ENCODE results near the gene COMP. TPM values are rescaled to one million over a fixed set of nuclear protein-coding genes. Genes with fewer than 3 reads are reported as not detected.

The COMP gene
- total RNA-seq, 1 donor from 2014 or later = not detected

GRCh38 chr19:18776288-18776594 lies 14.9 kb downstream of the COMP start:
- H3K27me3 Mint-ChIP-seq = no peaks in the 10 kb centered on the region
- H3K4me3 Mint-ChIP-seq = no peak overlapping the region
- no peak for DNase-seq
- H3K9me3 Mint-ChIP-seq = no peaks in the 10 kb centered on the region
- H3K4me1 Mint-ChIP-seq = no peaks in the 10 kb centered on the region
- intact Hi-C loops (cut with micrococcal nuclease) = no loop called here
- H3K27ac Mint-ChIP-seq = no peak overlapping the region
- H3K36me3 Mint-ChIP-seq (ENCODE audit: low read depth) = no peaks in the 10 kb centered on the region

DNA sequence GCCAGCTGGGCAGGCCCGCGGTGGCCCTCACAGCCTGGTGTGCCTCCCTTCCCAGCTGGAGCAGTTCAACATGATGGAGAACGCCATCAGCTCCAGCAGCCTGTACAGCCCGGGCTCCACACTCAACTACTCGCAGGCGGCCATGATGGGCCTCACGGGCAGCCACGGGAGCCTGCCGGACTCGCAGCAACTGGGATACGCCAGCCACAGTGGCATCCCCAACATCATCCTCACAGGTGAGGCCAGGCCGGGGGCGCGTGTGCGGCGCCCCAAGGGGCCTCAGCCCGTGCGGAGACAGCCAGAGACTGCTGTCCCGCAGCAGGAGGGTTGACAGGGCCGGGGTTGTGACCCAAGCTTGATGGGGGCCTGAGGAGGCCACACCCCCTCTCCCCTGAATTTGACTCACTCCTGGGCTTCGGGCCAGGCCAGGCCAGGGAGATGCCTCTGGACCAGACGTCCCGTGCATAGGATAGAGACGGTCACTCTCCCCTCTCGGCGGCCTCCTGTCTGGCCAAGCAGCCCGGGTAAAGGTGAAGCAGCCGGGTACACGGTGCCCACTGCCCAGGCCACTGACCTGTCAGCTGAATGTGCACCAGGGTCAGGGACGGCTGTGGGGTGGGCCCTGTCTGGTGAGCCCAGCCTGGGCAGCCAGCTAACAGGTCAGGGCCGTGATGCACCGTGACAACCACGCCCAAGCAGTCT lies 15.4 kb downstream of the COMP start:
- Mint-ChIP-seq H3K27ac (no peak overlapping the region), H3K4me3 (no peak overlapping the region), H3K27me3 (no peaks in the 10 kb centered on the region), H3K4me1 (no peaks in the 10 kb centered on the region), H3K9me3 (no peaks in the 10 kb centered on the region), H3K36me3 (ENCODE audit: low read depth) (no peaks in the 10 kb centered on the region)
- intact Hi-C loops (cut with micrococcal nuclease) = no loop called here
- no peak for DNase-seq

- no peaks in the 10 kb centered on the region for H3K27me3 Mint-ChIP-seq
- no peaks in the 10 kb centered on the region for H3K9me3 Mint-ChIP-seq
- no peak for DNase-seq
- no peaks in the 10 kb centered on the region for H3K4me1 Mint-ChIP-seq
- intact Hi-C loops (cut with micrococcal nuclease) = no loop called here
- H3K36me3 Mint-ChIP-seq (ENCODE audit: low read depth) = no peaks in the 10 kb centered on the region
- no peak overlapping the region for H3K4me3 Mint-ChIP-seq
- no peak overlapping the region for H3K27ac Mint-ChIP-seq
These were observed 16.2 kb downstream of the COMP start for GRCh38 chr19:18774782-18775444.

GRCh38 chr19:18774107-18774506 lies 17.0 kb downstream of the COMP start:
- H3K4me3 Mint-ChIP-seq = no peak overlapping the region
- DNase-seq = no peak

GRCh38 chr19:18773682-18774081 lies 17.4 kb downstream of the COMP start:
- Mint-ChIP-seq H3K27ac (no peak overlapping the region), H3K4me1 (no peaks in the 10 kb centered on the region), H3K4me3 (no peak overlapping the region), H3K9me3 (no peaks in the 10 kb centered on the region), H3K36me3 (ENCODE audit: low read depth) (no peaks in the 10 kb centered on the region), H3K27me3 (no peaks in the 10 kb centered on the region)
- intact Hi-C loops (cut with micrococcal nuclease) = no loop called here
- DNase-seq = no peak

More at GRCh38 chr19:18774107-18774506, 17.0 kb downstream of the COMP start:
- Mint-ChIP-seq H3K36me3 (ENCODE audit: low read depth) (no peaks in the 10 kb centered on the region), H3K27ac (no peak overlapping the region), H3K9me3 (no peaks in the 10 kb centered on the region), H3K4me1 (no peaks in the 10 kb centered on the region), H3K27me3 (no peaks in the 10 kb centered on the region)
- intact Hi-C loops (cut with micrococcal nuclease) = no loop called here

- Mint-ChIP-seq H3K36me3 (ENCODE audit: low read depth) (no peaks in the 10 kb centered on the region), H3K9me3 (no peaks in the 10 kb centered on the region), H3K4me1 (no peaks in the 10 kb centered on the region), H3K27me3 (no peaks in the 10 kb centered on the region), H3K4me3 (no peak overlapping the region), H3K27ac (no peak overlapping the region)
- intact Hi-C loops (cut with micrococcal nuclease) = no loop called here
- no peak for DNase-seq
These were observed 18.2 kb downstream of the COMP start for GRCh38 chr19:18772620-18773587.

DNA sequence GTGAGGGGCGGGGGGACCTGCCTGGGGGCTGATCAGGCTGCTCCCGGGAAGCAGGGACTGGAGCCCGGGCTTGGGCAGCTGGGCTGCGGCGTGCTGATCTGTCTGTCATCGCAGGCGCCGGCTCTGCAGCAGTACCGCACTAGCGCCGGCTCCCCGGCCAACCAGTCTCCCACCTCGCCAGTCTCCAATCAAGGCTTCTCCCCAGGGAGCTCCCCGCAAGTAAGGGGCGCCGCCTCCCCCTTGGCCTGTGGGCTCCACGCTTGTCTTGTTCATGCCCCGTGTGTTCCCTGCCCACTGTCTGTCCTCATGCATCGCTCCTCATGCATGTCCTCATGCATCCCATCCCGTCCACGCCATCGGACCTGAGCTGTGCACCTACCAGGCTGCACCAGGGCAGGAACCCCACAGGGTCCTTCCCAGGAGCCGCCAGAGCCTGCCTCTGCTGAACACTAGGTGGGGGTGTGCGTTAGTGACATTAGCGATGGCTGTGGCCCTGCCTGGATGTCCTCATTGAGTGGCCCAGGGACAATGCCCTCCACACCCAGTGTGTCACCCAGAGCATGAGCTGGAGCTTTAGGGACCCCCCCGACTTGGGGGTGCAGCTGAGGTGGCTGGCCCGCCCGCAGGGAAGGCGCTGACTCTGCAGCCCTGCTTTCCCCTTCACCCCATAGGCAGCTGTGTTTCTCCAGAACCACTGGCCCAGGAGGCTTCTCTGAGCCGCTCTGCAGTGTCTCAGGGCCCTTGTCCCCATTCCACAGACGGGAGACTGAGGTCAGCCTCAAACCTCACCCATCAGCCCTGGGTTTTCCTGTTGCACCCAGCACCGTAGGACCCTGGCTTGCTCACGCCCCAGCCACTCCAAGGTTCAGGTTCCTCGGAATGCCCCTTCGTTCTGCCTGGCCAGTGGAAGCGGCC lies 19.5 kb downstream of the COMP start:
- DNase-seq = no peak
- Mint-ChIP-seq H3K4me1 (no peaks in the 10 kb centered on the region), H3K9me3 (no peaks in the 10 kb centered on the region), H3K4me3 (no peak overlapping the region), H3K27me3 (no peaks in the 10 kb centered on the region), H3K36me3 (ENCODE audit: low read depth) (no peaks in the 10 kb centered on the region), H3K27ac (no peak overlapping the region)
- intact Hi-C loops (cut with micrococcal nuclease) = no loop called here

DNA sequence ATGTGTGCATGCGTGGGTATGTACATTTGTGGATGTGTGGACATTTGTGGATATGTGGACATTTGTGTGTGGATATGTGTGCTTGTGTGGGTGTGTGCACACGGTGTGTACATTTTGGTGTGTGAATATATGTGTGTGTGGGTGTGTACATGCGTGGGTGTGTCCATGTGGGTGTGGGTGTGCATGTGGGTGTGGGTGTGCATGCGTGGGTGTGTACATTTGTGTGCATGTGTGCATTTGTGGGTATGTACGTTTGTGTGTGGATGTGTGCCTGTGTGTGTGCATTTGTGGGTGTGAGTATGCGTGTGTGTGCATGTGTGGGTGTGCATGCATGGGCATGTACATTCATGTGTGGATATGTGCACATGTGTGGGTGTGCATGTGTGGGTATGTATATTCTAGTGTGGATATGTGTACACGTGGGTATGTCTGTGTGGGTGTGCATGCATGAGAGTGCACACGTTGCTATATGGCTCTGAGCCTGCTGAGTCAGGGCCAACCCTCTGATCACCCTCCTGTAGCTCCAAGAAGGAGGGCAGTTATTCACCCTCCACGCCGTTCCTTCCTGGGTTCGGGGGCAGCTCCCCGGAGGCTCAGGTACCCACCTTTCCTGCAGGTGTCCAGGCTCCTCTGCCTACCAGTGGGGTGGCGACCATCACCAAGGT lies 20.3 kb downstream of the COMP start:
- Mint-ChIP-seq H3K4me3 (no peak overlapping the region), H3K27ac (no peak overlapping the region)

DNA sequence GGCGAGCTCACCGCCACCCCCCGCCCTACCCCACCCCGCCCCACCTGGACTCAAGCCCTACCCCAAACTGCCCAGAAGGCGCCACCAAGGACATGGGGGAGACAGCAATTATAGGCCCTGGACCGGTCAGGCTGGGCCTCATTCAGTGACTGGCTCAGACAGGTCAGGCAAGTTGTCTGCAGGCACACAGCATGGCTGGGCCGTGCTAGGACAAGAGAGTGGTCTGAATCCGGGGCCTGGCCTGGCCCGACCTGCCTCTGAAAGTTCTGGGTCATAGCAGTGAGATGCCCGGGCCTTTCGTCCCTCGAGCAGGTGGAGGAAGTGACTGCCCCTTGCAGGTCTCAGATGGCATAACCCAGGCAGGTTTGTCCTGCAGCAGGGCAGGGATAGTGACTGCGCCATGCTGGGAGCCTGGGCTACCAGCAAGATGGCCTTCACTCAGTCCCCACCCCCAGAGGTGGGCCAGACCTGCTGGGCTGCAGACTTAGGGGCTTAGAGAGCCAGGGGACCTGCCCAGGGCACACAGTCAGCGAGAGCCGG lies 21.0 kb downstream of the COMP start:
- Mint-ChIP-seq H3K27me3 (no peaks in the 10 kb centered on the region), H3K4me3 (no peak overlapping the region), H3K9me3 (no peaks in the 10 kb centered on the region), H3K4me1 (no peaks in the 10 kb centered on the region), H3K27ac (no peak overlapping the region), H3K36me3 (ENCODE audit: low read depth) (no peaks in the 10 kb centered on the region)
- no peak for DNase-seq
- intact Hi-C loops (cut with micrococcal nuclease) = no loop called here

More for the DNA sequence above, 20.3 kb downstream of the COMP start:
- DNase-seq = no peak
- Mint-ChIP-seq H3K4me1 (no peaks in the 10 kb centered on the region), H3K36me3 (ENCODE audit: low read depth) (no peaks in the 10 kb centered on the region), H3K9me3 (no peaks in the 10 kb centered on the region), H3K27me3 (no peaks in the 10 kb centered on the region)
- intact Hi-C loops (cut with micrococcal nuclease) = no loop called here

- no peaks in the 10 kb centered on the region for H3K9me3 Mint-ChIP-seq
- intact Hi-C loops (cut with micrococcal nuclease) = no loop called here
- no peaks in the 10 kb centered on the region for H3K27me3 Mint-ChIP-seq
- H3K27ac Mint-ChIP-seq = no peak overlapping the region
- H3K4me1 Mint-ChIP-seq = no peaks in the 10 kb centered on the region
- no peak overlapping the region for H3K4me3 Mint-ChIP-seq
- DNase-seq = no peak
- H3K36me3 Mint-ChIP-seq (ENCODE audit: low read depth) = no peaks in the 10 kb centered on the region
These were observed 21.9 kb downstream of the COMP start for GRCh38 chr19:18768997-18769891.

- Mint-ChIP-seq H3K9me3 (no peaks in the 10 kb centered on the region), H3K4me3 (no peak overlapping the region), H3K27me3 (no peaks in the 10 kb centered on the region), H3K4me1 (no peaks in the 10 kb centered on the region), H3K36me3 (ENCODE audit: low read depth) (no peaks in the 10 kb centered on the region), H3K27ac (no peak overlapping the region)
- no peak for DNase-seq
- intact Hi-C loops (cut with micrococcal nuclease) = no loop called here
These were observed 22.9 kb downstream of the COMP start for GRCh38 chr19:18768046-18768771.

DNA sequence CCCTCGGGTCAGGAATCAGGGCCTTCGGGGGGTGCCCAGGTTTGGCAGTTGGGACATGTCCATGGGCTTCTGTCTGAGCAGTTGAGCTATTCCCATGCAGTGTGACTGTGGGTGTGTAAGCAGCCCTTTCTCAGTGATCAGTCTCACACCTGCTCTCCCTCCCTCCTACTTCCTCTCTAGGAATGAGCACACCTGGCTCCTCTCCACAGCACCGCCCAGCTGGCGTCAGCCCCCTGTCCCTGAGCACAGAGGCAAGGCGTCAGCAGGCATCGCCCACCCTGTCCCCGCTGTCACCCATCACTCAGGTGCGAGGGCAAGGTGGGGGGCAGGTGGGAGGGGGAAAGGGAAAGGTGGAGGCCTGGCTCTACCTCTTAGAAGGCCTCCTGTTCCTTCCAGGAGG lies 25.9 kb downstream of the COMP start:
- Mint-ChIP-seq H3K4me1 (no peaks in the 10 kb centered on the region), H3K27ac (no peak overlapping the region), H3K27me3 (no peaks in the 10 kb centered on the region), H3K9me3 (no peaks in the 10 kb centered on the region), H3K36me3 (ENCODE audit: low read depth) (no peaks in the 10 kb centered on the region), H3K4me3 (no peak overlapping the region)
- no peak for DNase-seq
- intact Hi-C loops (cut with micrococcal nuclease) = no loop called here

Measured in activated CD4-positive, alpha-beta T cell treated with anti-CD3 and anti-CD28 coated beads, Interleukin-2, amount 10 ng/mL, durations not matched to agents 24 days and 14 days (primary cell).